Measurements from ENCODE around the gene KRTAP5-8.

DNA sequence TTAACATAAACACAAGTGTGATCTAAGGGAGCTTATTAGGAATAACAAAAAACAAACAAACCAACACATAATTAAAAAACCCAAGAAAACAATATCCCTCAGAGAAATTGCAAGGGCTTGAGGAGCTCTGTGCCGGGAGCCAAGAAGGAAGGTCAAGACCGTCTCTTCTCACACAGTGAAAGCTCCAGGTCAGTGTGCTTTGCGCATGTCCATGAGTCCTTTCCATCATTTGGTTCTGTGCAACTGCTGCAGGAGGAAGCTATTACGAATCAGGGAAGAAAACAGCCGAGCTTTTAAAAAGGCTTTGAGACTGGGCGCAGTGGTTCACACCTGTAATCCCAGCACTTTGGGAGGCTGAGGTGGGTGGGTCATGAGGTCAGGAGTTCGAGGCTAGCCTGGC, 4.6 kb downstream of the KRTAP5-8 start:
- TF ChIP-seq POLR2A (IDR thresholded peaks at IDR 0.05) (no peak), POLR2AphosphoS5 (IDR thresholded peaks at IDR 0.05; ENCODE audit: insufficient read depth in 1 of 2, low read depth in 1 of 2) (no peak)
- TF ChIP-seq, protein P1, sequence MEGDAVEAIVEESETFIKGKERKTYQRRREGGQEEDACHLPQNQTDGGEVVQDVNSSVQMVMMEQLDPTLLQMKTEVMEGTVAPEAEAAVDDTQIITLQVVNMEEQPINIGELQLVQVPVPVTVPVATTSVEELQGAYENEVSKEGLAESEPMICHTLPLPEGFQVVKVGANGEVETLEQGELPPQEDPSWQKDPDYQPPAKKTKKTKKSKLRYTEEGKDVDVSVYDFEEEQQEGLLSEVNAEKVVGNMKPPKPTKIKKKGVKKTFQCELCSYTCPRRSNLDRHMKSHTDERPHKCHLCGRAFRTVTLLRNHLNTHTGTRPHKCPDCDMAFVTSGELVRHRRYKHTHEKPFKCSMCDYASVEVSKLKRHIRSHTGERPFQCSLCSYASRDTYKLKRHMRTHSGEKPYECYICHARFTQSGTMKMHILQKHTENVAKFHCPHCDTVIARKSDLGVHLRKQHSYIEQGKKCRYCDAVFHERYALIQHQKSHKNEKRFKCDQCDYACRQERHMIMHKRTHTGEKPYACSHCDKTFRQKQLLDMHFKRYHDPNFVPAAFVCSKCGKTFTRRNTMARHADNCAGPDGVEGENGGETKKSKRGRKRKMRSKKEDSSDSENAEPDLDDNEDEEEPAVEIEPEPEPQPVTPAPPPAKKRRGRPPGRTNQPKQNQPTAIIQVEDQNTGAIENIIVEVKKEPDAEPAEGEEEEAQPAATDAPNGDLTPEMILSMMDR (IDR thresholded peaks at IDR 0.05): no peak
